Chondrocyte (in vitro differentiated cells): ENCODE results near the gene APC2. TPM values are rescaled to one million over a fixed set of nuclear protein-coding genes. Genes with fewer than 3 reads are reported as not detected.
"Not testable (repeated sequence)": the region's sequence is repeated elsewhere in the genome, so short reads cannot be mapped to it uniquely, and the experiment has no call there.

Source experiments
- DNase-seq: peaks from one replicate; pipeline ENCODE4 v3.0.0; 2021; ENCODE audit warnings: mixed read lengths, low spot score
- H3K27ac Mint-ChIP-seq: one replicate; pipeline ENCODE4 v1.8.0; 2021; ENCODE audit warnings: mild to moderate bottlenecking, moderate library complexity, mixed read lengths; ENCODE audit not compliant: unreplicated experiment
- H3K27me3 Mint-ChIP-seq: 2 replicates; pipeline ENCODE4 v1.8.0; 2021; ENCODE audit warnings: low read depth, mixed read lengths
- H3K36me3 Mint-ChIP-seq: 2 replicates; pipeline ENCODE4 v1.8.0; 2021; ENCODE audit warnings: low read depth, mixed read lengths
- H3K4me1 Mint-ChIP-seq: 2 replicates; pipeline ENCODE4 v1.8.0; 2021; ENCODE audit warnings: low read depth, mild to moderate bottlenecking, mixed read lengths
- H3K4me3 Mint-ChIP-seq: one replicate; pipeline ENCODE4 v1.8.0; 2021; ENCODE audit warnings: mild to moderate bottlenecking, moderate library complexity, mixed read lengths; ENCODE audit not compliant: unreplicated experiment
- H3K9me3 Mint-ChIP-seq: 2 replicates; pipeline ENCODE4 v1.8.0; 2021; ENCODE audit warnings: low read depth, mixed read lengths
- CTCF ChIP-seq: fragments of 200-600 bp; sonication (generic); IDR thresholded peaks from 2 replicates; pipeline ENCODE4 v1.5.0; 2021; ENCODE audit warnings: antibody characterized with exemption, mild to moderate bottlenecking, moderate library complexity
- total RNA-seq: library from RNA; stranded (reverse); gene quantifications from 3 replicates; pipeline ENCODE4 v1.2.1, GENCODE V29; 2021

Gene APC2
- total RNA-seq, 1 donor from 2014 or later = 3.9 TPM

DNA sequence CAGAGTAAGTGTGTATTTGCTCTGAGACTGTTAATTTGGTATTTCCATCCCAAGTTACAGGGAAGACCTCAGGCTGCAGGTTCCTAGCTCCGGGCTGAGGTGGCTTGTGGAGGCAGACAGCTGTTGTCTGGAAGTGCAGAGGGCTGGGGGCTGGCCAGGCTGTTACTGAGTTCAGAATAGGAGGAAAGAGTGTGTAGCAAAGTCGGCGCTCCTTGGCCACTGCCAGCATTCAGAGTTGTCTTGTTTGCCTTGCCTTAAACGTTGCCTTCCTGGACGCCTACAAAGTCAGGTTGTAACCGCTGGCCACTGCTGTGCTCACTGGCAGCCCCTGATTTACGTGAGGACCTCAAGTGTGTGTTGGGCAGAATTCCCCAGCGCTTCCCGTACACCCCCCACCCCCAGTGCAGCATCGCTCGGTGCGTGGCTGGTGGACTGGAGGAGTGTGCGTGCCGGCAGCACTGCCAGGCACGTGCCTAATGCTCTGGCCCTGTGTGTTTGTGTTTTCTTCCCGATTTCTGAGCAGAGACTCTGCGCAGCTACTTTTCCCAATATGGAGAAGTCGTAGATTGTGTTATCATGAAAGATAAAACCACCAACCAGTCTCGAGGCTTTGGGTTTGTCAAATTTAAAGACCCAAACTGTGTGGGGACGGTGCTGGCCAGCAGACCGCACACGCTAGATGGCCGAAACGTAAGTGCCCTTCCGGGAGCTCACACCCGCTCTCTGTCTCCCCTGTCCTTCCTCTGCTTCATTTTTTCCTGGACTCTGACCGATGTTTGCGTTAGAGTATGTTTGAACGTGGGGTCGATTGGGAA lies 32.0 kb upstream of the APC2 start:
- Mint-ChIP-seq H3K4me1 (peaks cover 33% of the 10 kb centered on the region), H3K27ac (peak overlapping the region; percentile 54), H3K36me3 (peaks cover 13% of the 10 kb centered on the region), H3K27me3 (no peaks in the 10 kb centered on the region), H3K9me3 (no peaks in the 10 kb centered on the region), H3K4me3 (no peak overlapping the region)
- DNase-seq = no peak
- TF ChIP-seq CTCF = no peak

GRCh38 chr19:1418496-1418775 lies 31.5 kb upstream of the APC2 start:
- Mint-ChIP-seq H3K4me1 (peaks cover 33% of the 10 kb centered on the region), H3K27ac (no peak overlapping the region), H3K9me3 (no peaks in the 10 kb centered on the region), H3K36me3 (peaks cover 17% of the 10 kb centered on the region), H3K4me3 (no peak overlapping the region), H3K27me3 (no peaks in the 10 kb centered on the region)
- TF ChIP-seq CTCF = no peak
- DNase-seq = no peak

- peaks cover 17% of the 10 kb centered on the region for H3K36me3 Mint-ChIP-seq
- H3K4me3 Mint-ChIP-seq = no peak overlapping the region
These were observed 30.8 kb upstream of the APC2 start for GRCh38 chr19:1418951-1419738.

GRCh38 chr19:1420085-1420484 lies 29.8 kb upstream of the APC2 start:
- Mint-ChIP-seq H3K4me1 (peaks cover 29% of the 10 kb centered on the region), H3K36me3 (peaks cover 17% of the 10 kb centered on the region)
- H3K27me3 Mint-ChIP-seq, H3K4me3 Mint-ChIP-seq, DNase-seq, H3K9me3 Mint-ChIP-seq, H3K27ac Mint-ChIP-seq: not testable (repeated sequence)

More at GRCh38 chr19:1418951-1419738, 30.8 kb upstream of the APC2 start:
- Mint-ChIP-seq H3K9me3 (no peaks in the 10 kb centered on the region), H3K27ac (peak overlapping the region; percentile 57), H3K4me1 (peaks cover 33% of the 10 kb centered on the region), H3K27me3 (no peaks in the 10 kb centered on the region)
- no peak for DNase-seq
- no peak for TF ChIP-seq CTCF

GRCh38 chr19:1420590-1420989 lies 29.3 kb upstream of the APC2 start:
- Mint-ChIP-seq H3K27me3 (no peaks in the 10 kb centered on the region), H3K36me3 (peaks cover 17% of the 10 kb centered on the region), H3K27ac (no peak overlapping the region), H3K4me3 (no peak overlapping the region), H3K4me1 (peaks cover 24% of the 10 kb centered on the region), H3K9me3 (no peaks in the 10 kb centered on the region)
- DNase-seq = no peak
- TF ChIP-seq CTCF = no peak
